HepG2 (cell line): ENCODE results near the gene CAMTA1. TPM values are rescaled to one million over a fixed set of nuclear protein-coding genes. Genes with fewer than 3 reads are reported as not detected.

ENCODE experiments used
- ATAC-seq: fragments of 200-7000 bp; cut with Tn5 transposase; 3 replicates; pipeline ENCODE4 v1.9.1; 2020; ENCODE audit warnings: mild to moderate bottlenecking, moderate library complexity
- BruUV-seq: library from RNA; stranded (reverse); fragments of 400-500 nt; replicated peaks from 2 replicates; lab custom pipeline; 2021; lab: Mats Ljungman, UMichigan
- CTCF ChIA-PET: fragments of 300-600 bp; formaldehyde crosslinking; extraction: SDS; loops from one replicate; lab custom pipeline; 2021; ENCODE audit warnings: low total read pairs, inconsistent platforms, low intra/inter-chr PET ratio; lab: Yijun Ruan, JAX
- POLR2A ChIA-PET: fragments of 350-600 bp; sonication (Branson Sonifier 250); formaldehyde crosslinking; loops from one replicate; lab custom pipeline; 2020; ENCODE audit warnings: antibody characterized with exemption, inconsistent platforms; lab: Yijun Ruan, JAX
- DNase-seq: peaks from one replicate; pipeline ENCODE4 v3.0.0-alpha.2; 2015; ENCODE audit warnings: low spot score
- FAIRE-seq: peaks from 3 replicates; lab custom pipeline; 2011; peaks lifted over from hg19 to GRCh38; lab: Jason Lieb, UNC
- H2AFZ ChIP-seq: one replicate; pipeline ENCODE4 v1.6.1; 2011; ENCODE audit warnings: low read length, inconsistent platforms
- H3K27ac ChIP-seq: fragments of 300-600 bp; 3 replicates; pipeline ENCODE4 v1.8.0; 2011; ENCODE audit warnings: mixed run types, mild to moderate bottlenecking, mixed read lengths, low read length, inconsistent platforms; ENCODE audit not compliant: insufficient read depth; ENCODE audit errors: extremely low read length
- H3K27me3 ChIP-seq, 2 experiments: fragments of 200-600 bp in 1 of 2; 2 replicates in 1 of 2; 3 replicates in 1 of 2; pipeline versions ENCODE4 v1.6.0 to v1.8.0; 2011; ENCODE audit warnings: low read length in 2 of 2, mild to moderate bottlenecking in 2 of 2, moderate library complexity in 2 of 2, inconsistent platforms in 1 of 2; ENCODE audit not compliant: insufficient read depth in 2 of 2, control insufficient read depth in 1 of 2
- H3K36me3 ChIP-seq, 2 experiments: fragments of 200-600 bp in 1 of 2; replicated peaks in 1 of 2; 2 replicates in 1 of 2; 3 replicates in 1 of 2; pipeline versions ENCODE4 v1.5.1 to v1.8.0; 2011; ENCODE audit warnings: low read length in 2 of 2, inconsistent platforms in 1 of 2; ENCODE audit not compliant: insufficient read depth in 2 of 2, control insufficient read depth in 1 of 2
- H3K4me1 ChIP-seq: 2 replicates; pipeline ENCODE4 v1.5.1; 2012; ENCODE audit warnings: low read length, inconsistent platforms; ENCODE audit not compliant: insufficient read depth
- H3K4me2 ChIP-seq: 2 replicates; pipeline ENCODE4 v1.6.0; 2011; ENCODE audit warnings: low read depth, low read length, inconsistent platforms
- H3K4me3 ChIP-seq, 3 experiments: fragments of 200-600 bp in 1 of 3; sonication (generic), shearing (Covaris generic) in 1 of 3; replicated peaks in 1 of 3; 2 replicates each; pipeline ENCODE4 v1.5.1; 2011 to 2016; ENCODE audit warnings: low read length in 3 of 3, inconsistent platforms in 2 of 3, low read depth in 2 of 3, mild to moderate bottlenecking in 2 of 3, control low read depth in 1 of 3, mixed read lengths in 1 of 3; ENCODE audit not compliant: insufficient read depth in 1 of 3
- H3K79me2 ChIP-seq: one replicate; pipeline ENCODE4 v1.6.1; 2011; ENCODE audit warnings: low read length, inconsistent platforms; ENCODE audit not compliant: insufficient read depth
- H3K9ac ChIP-seq: 2 replicates; pipeline ENCODE4 v1.6.0; 2011; ENCODE audit warnings: mild to moderate bottlenecking, low read depth, low read length, inconsistent platforms; ENCODE audit not compliant: insufficient read depth
- H3K9me3 ChIP-seq: 2 replicates; pipeline ENCODE4 v1.5.1; 2012; ENCODE audit warnings: mild to moderate bottlenecking, low read length
- H4K20me1 ChIP-seq: 2 replicates; pipeline ENCODE4 v1.6.0; 2011; ENCODE audit warnings: inconsistent platforms, mild to moderate bottlenecking, low read length, moderate library complexity; ENCODE audit not compliant: insufficient read depth
- BCLAF1 ChIP-seq: fragments of 450-650 bp; IDR thresholded peaks from 2 replicates; pipeline ENCODE4 v1.6.1; 2017; ENCODE audit warnings: mild to moderate bottlenecking
- HINFP ChIP-seq: sonication (generic); formaldehyde crosslinking; IDR thresholded peaks from 2 replicates; pipeline ENCODE4 v1.4.0; 2020; ENCODE audit warnings: low read depth, mild to moderate bottlenecking, missing genetic modification reagents
- MED1 ChIP-seq: sonication (generic); formaldehyde crosslinking; IDR thresholded peaks from 2 replicates; pipeline ENCODE4 v1.4.0; 2020; ENCODE audit warnings: missing genetic modification reagents
- NFIB ChIP-seq: sonication (generic); formaldehyde crosslinking; IDR thresholded peaks from 2 replicates; pipeline ENCODE4 v1.9.0; 2021; ENCODE audit warnings: missing genetic modification reagents, mild to moderate bottlenecking, borderline replicate concordance
- NFKBIZ ChIP-seq: IDR thresholded peaks from 2 replicates; pipeline ENCODE4 v1.6.1; 2018; ENCODE audit warnings: missing genetic modification reagents, missing compliant biosample characterization
- PAXIP1 ChIP-seq: sonication (generic); formaldehyde crosslinking; conservative IDR thresholded peaks from 2 replicates; pipeline ENCODE4 v1.4.0; 2020; ENCODE audit warnings: mild to moderate bottlenecking, missing genetic modification reagents, moderate library complexity
- SAP130 ChIP-seq: IDR thresholded peaks from 2 replicates; pipeline ENCODE4 v1.6.1; 2016; ENCODE audit warnings: low read depth
- THAP7 ChIP-seq: sonication (generic); formaldehyde crosslinking; IDR thresholded peaks from 2 replicates; pipeline ENCODE4 v1.8.1; 2023; ENCODE audit warnings: mild to moderate bottlenecking, missing genetic modification reagents
- ZNF619 ChIP-seq: sonication (generic); formaldehyde crosslinking; IDR thresholded peaks from 2 replicates; pipeline ENCODE4 v1.4.0; 2020; ENCODE audit warnings: mild to moderate bottlenecking, missing genetic modification reagents
- ZSCAN31 ChIP-seq: sonication (generic); formaldehyde crosslinking; IDR thresholded peaks from 2 replicates; pipeline ENCODE4 v1.5.0; 2020; ENCODE audit warnings: low read depth, mild to moderate bottlenecking, missing genetic modification reagents
- WGBS: methylation state at CpG from one replicate; pipeline ENCODE4 v1.1.6; 2017; ENCODE audit warnings: low lambda C conversion rate; 5-methylcytosine and 5-hydroxymethylcytosine counted together
- in situ Hi-C: cut with HindIII; loops from 2 replicates; pipeline ENCODE4 v1.10.0; 2017; ENCODE audit warnings: low pct_unique_long_range_greater_than_20kb; ENCODE audit not compliant: extremely low pct_ligation_motif_present
- intact Hi-C: fragments of 100-400 bp; cut with micrococcal nuclease; formaldehyde crosslinking; loops from one replicate; pipeline ENCODE4 v1.10.0; 2022; ENCODE audit not compliant: unreplicated experiment
- polyA plus RNA-seq, 8 experiments: library from polyadenylated mRNA; depleted of rRNA in 3 of 8; stranded (reverse) in 7 of 8; unstranded in 1 of 8; fragments of >200 nt; fragmentation: Illumina TruSeq in 4 of 8; extraction: Trizol in 4 of 8; gene quantifications; 2 replicates each; pipeline versions ENCODE4 v1.2.1 to v1.2.3, GENCODE V29; 2011 to 2016; ENCODE audit warnings: low read depth in 4 of 8, missing spikeins in 1 of 8, mixed read lengths in 1 of 8; ENCODE audit not compliant: insufficient read depth in 1 of 8
- total RNA-seq, 5 experiments: library from RNA; depleted of rRNA; stranded (reverse); fragments of >200 nt; fragmentation: Illumina TruSeq; extraction: Trizol; gene quantifications; 2 replicates each; pipeline ENCODE4 v1.2.3, GENCODE V29; 2016; ENCODE audit warnings: low read depth in 1 of 5

Gene CAMTA1
- total and polyA plus RNA-seq, 2 of the 13 experiments (the other 11 are each of a cell fraction or from before 2014, with no cell fraction given), result 25.0 to 36.4 TPM

- in situ Hi-C loops, result no loop called here
- WGBS, result 1% methylated on average over 3 of the region's 3 CpGs
These were observed 542.6 kb downstream of the CAMTA1 start for GRCh38 chr1:7327849-7328248.

More at GRCh38 chr1:7327849-7328248, 542.6 kb downstream of the CAMTA1 start:
- H2AFZ ChIP-seq, result no peak overlapping the region
- H3K9ac ChIP-seq, result no peak overlapping the region
- no peak for DNase-seq
- H3K4me1 ChIP-seq, result no peaks in the 10 kb centered on the region
- H3K4me3 ChIP-seq, result no peak overlapping the region
- no peak overlapping the region for H3K27ac ChIP-seq
- no peak for TF ChIP-seq PAXIP1 (CRISPR knock-in tag)
- TF ChIP-seq HINFP, result no peak
- TF ChIP-seq THAP7, result no peak
- TF ChIP-seq BCLAF1, result no peak
- TF ChIP-seq SAP130 (CRISPR knock-in tag), result no peak
- no peak for TF ChIP-seq NFKBIZ (CRISPR knock-in tag)
- no peak for TF ChIP-seq ZSCAN31
- no peak for TF ChIP-seq ZNF619
- no peak for TF ChIP-seq NFIB (CRISPR knock-in tag)
- TF ChIP-seq MED1 (CRISPR knock-in tag), result no peak
- TF ChIP-seq, all 625 proteins: peak for 0
- H4K20me1 ChIP-seq, result no peaks in the 10 kb centered on the region
- ChIA-PET CTCF (no interaction called here), POLR2A (no interaction called here)
- H3K9me3 ChIP-seq, result no peaks in the 10 kb centered on the region
- no peaks in the 10 kb centered on the region for H3K36me3 ChIP-seq
- H3K79me2 ChIP-seq, result no peaks in the 10 kb centered on the region
- intact Hi-C loops, result no loop called here
- no peak overlapping the region for H3K4me2 ChIP-seq
- no peak for ATAC-seq
- no peaks in the 10 kb centered on the region for H3K27me3 ChIP-seq
- no peak for FAIRE-seq
- no TSS peak for BruUV-seq
